Kasumi-1 (cell line): ENCODE data around the gene HDAC1.
"Not testable (repeated sequence)": the region's sequence is repeated elsewhere in the genome, so short reads cannot be mapped to it uniquely, and the experiment has no call there.

Experiments used
- DNase-seq, 2 experiments: peaks; one replicate each; lab custom pipeline; 2025; lab: John Stamatoyannopoulos, UW

The HDAC1 gene

DNA sequence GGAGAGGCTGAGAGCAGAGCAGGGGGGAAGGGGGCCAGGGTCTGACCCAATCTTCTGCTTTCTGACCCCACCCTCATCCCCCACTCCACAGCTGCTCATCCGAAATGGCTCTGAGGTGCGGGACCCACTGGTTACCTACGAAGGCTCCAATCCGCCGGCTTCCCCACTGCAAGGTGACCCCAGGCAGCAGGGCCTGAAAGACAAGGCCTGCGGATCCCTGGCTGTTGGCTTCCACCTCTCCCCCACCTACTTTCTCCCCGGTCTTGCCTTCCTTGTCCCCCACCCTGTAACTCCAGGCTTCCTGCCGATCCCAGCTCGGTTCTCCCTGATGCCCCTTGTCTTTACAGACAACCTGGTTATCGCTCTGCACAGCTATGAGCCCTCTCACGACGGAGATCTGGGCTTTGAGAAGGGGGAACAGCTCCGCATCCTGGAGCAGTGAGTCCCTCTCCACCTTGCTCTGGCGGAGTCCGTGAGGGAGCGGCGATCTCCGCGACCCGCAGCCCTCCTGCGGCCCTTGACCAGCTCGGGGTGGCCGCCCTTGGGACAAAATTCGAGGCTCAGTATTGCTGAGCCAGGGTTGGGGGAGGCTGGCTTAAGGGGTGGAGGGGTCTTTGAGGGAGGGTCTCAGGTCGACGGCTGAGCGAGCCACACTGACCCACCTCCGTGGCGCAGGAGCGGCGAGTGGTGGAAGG lies 17.1 kb upstream of the HDAC1 start:
- no peak for DNase-seq

- no peak for DNase-seq
Measured at GRCh38 chr1:32275424-32275823, 16.5 kb upstream of the HDAC1 start.

DNA sequence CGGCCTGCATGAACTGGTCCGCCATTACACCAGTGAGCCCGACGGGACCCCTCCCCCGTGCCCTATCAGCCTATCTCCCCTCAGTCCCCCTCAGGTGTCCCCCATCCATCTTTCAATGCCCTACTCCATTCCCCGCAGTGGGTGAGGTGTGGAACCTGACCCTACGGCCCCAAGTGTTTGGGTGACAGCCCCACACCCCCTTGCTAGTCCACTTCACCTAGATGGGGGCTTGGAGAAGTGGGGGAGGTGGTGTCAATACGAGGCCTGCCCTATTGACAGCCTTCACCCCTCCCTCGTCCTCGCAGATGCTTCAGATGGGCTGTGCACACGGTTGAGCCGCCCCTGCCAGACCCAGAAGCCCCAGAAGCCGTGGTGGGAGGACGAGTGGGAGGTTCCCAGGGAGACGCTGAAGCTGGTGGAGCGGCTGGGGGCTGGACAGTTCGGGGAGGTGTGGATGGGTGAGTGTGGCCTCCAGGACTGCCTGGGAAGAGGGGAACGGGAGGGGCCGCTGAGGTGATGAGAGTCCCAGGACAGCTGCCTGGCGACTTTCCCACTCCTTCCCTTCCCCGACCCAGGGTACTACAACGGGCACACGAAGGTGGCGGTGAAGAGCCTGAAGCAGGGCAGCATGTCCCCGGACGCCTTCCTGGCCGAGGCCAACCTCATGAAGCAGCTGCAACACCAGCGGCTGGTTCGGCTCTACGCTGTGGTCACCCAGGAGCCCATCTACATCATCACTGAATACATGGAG lies 15.7 kb upstream of the HDAC1 start:
- no peak for DNase-seq

- not testable (repeated sequence) for DNase-seq
Measured at GRCh38 chr1:32284777-32285176, 7.1 kb upstream of the HDAC1 start.

GRCh38 chr1:32285658-32286057 lies 6.2 kb upstream of the HDAC1 start:
- no peak for DNase-seq

GRCh38 chr1:32286763-32287162 lies 5.1 kb upstream of the HDAC1 start:
- DNase-seq = no peak

DNA sequence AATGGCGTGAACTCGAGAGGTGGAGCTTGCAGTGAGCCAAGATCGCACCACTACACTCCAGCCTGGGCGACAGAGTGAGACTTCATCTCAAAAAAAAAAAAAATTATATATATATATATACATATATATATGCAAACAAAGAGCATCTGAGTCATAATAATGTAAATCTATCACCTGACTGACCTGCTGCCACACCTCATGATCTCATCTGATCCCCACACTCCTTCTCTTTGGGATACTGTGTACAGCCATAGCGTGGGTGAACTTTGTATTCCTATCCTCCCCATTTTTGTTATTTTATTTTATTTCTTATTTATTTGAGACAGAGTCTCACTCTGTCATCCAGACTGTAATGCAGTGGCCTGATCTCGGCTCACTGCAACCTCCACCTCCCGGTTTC lies 2.6 kb upstream of the HDAC1 start:
- DNase-seq = no peak

- DNase-seq = no peak
Measured at GRCh38 chr1:32291145-32291707, 657 bp upstream of the HDAC1 start.

DNA sequence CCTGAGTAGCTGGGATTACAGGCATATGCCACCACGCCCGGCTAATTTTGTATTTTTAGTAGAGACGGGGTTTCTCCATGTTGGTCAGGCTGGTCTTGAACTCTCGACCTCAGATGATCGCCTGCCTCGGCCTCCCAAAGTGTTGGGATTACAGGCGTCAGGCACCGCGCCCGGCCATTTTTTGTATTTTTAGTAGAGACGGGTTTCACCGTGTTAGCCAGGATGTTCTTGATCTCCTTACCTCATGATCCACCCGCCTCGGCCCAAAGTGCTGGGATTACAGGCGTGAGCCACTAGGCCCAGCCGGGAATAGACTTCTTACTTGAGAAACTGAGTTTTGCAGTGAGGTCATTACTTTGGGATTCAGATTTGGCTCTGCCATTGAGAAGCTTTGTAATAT lies 6.3 kb downstream of the HDAC1 start:
- not testable (repeated sequence) for DNase-seq

DNA sequence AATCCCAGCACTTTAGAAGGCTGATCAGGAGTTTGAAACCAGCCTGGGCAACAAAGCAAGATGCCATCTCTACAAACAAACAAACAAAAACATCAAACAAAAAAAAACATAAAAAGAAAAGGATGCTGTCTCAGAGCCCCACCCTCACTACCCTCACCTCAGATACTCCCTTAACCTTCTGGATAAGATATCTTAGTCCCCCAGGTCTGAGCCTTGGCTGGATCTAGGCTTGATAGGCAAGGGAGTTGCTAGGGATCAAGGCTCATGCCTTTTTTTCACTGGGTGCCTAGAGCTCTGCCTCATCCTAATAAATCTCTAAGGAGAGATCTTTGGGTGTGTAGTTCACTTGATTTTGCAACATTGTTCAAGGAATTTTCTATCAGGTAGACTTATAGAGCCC lies 7.4 kb downstream of the HDAC1 start:
- DNase-seq = no peak

- DNase-seq = no peak
Measured at GRCh38 chr1:32303358-32303757, 11.5 kb downstream of the HDAC1 start.

DNA sequence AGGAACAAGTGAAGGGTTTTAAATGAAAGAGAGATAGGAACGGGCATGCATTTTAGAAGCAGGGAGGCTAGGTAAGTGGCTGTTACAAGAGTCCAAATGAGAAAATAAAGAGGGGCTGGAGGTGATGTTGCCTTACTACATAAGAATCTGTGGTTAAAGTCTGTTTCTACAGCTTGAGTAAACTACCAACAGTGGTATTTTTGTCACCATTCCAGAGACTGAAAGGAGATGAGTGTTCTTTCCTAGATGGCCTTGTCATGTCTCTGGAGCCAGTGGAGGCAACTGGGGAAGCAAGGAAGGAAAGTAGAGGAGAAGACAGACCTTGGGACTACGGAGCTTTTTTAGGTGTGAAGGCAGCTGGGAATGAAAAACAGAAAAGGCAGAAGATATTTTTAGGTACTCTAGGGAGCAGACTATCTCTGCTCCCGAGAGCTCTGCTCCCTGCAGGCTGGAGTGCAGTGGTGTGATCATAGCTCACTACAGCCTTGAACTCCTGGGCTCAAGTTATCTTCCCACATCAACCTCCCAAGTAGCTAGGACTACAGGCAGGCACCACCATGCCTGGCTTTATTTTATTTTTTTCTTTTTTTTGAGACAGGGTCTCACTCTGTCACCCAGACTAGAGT lies 12.2 kb downstream of the HDAC1 start:
- DNase-seq = no peak

DNA sequence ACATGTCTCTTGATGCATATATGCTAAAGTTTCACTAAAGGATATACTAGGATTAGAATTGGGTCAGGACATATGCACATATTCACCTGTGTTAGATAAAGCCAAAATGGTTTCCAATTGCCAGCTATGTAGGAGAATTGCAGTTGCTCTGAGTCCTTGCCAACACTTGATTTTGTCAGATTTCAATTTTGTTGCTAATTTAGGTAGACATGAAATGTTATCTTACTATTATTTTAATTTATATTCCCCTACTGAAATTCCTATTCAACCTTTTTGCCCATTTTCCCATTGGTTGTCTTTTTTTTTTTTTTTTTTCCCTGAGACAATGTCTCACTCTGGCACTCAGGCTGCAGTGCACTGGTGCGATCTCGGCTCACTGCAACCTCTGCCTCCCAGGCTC lies 13.4 kb downstream of the HDAC1 start:
- DNase-seq = no peak

DNA sequence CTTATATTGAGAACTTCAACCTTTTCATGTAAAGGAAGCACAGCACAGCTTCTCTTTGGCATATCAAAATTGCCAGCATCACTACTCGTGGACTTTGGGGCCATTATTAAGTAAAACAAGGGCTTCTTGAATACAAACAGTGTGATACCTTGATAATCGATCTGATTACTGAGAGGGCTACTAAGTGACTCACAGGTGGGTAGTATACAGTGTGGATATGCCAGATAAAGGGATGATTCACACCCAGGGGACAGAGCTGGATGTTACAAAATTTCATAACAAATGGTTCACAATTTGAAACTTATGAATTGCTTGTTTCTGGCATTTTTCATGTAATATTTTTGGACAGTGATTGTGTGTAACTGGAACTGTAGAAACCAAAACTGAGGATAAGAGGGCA lies 15.4 kb downstream of the HDAC1 start:
- DNase-seq = no peak

DNA sequence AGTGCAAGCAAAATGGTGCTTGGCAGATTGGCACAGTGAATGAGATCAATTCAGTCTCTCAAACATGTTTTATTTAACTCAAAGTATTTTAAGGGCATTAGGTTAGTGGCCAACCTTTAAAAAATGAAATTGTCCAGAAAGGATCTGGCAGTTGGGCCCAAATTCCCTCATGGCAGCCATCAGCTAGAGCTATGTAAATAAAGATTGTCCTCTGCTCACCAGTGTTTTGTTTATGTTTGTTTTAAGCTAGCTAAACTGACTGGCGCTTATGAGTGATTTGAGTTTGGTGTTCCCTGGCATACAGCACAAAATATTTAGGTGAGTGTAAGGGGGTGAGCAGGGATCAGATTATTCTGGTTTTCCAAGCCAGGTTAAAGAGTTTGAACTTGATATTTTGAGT lies 18.1 kb downstream of the HDAC1 start:
- DNase-seq = no peak

- DNase-seq = no peak
Measured at GRCh38 chr1:32311709-32312393, 20.0 kb downstream of the HDAC1 start.

GRCh38 chr1:32316903-32317277 lies 25.0 kb downstream of the HDAC1 start:
- DNase-seq = no peak

GRCh38 chr1:32318127-32318869 lies 26.4 kb downstream of the HDAC1 start:
- no peak for DNase-seq

DNA sequence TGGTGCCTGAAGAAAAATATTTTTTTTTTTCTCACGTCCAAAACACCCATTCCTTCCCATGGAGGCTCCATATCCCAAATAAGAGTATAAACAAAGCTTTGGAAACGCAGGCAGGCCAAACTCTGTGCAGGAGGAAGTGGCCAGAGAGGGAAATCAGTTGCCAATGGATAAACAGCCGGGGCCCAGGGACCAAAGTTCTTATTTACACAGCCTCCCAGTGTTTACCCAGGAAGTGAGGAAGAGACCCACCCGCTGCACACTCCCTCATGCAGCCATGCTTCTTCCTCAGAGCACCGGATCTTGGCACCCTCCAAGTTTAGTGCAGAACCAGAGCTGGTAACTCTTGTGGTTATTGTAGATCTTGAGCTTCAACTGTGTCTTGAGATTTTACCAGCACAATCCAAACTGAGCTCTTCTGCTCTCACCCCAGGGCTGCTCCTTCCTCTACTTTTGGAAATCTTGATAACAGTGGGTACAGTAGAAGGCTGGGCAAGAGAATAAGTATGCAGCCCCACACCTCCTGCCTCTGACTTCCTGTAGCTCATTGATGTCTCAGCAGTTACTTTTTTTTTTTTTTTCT lies 29.9 kb downstream of the HDAC1 start:
- DNase-seq = peak in 1 of 2 experiments; percentile 11

DNA sequence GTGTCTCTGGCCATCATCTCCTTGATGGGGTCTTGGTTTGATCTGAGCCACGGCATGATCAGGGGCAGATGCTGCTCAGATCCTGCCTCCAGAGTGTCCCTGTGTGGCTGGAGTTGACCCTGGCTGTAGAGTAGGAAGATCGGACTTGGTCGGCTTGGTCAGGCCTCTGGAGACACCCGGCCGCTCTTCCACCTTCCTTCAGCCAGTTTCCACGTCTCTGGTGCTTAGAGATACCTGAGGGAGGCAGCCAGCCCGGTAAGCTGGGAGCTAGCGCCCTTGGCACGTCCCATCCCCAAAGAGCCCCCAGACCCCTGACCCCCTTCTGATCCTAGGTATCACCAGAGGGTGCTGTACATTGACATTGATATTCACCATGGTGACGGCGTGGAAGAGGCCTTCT lies 35.3 kb downstream of the HDAC1 start:
- DNase-seq = no peak

- no peak for DNase-seq
Measured at GRCh38 chr1:32329931-32330466, 38.1 kb downstream of the HDAC1 start.
